Prostate gland (tissue), 1 donor: ENCODE measurements around the gene NMRK2.
"Not testable (repeated sequence)": the region's sequence is repeated elsewhere in the genome, so short reads cannot be mapped to it uniquely, and the experiment has no call there.

Experiments used
- POLR2A ChIP-seq: fragments of 450-650 bp; IDR thresholded peaks from one replicate; pipeline ENCODE4 v1.6.1; 2016; ENCODE audit warnings: antibody characterized with exemption, mild to moderate bottlenecking
- POLR2AphosphoS5 ChIP-seq: sonication (generic); formaldehyde crosslinking; IDR thresholded peaks from one replicate; pipeline ENCODE4 v1.6.1; 2017; ENCODE audit warnings: antibody characterized with exemption

- TF ChIP-seq POLR2AphosphoS5, POLR2A: not testable (repeated sequence)
Measured at GRCh38 chr19:3952755-3953276, 19.9 kb downstream of the NMRK2 start.
